Measurements from ENCODE around the gene SFTPA2.
"Not testable (repeated sequence)": the region's sequence is repeated elsewhere in the genome, so short reads cannot be mapped to it uniquely, and the experiment has no call there.

Gene SFTPA2

GRCh38 chr10:79560160-79560709 is at the start of gene SFTPA2:
Gene SFTPA2, minus strand, starts transcription at chr10:79560407. Its CDS starts 924 bp downstream, at chr10:79559483.
- no peak for DNase-seq (ENCODE audit: low read depth)
- H3K4me3 ChIP-seq (ENCODE audit: low read depth, low read length), result no peak within 1 kb of the TSS
- no peak for TF ChIP-seq CTCF (conservative IDR thresholded peaks at IDR 0.05; ENCODE audit: low read depth, low read length)

- H3K4me3 ChIP-seq (ENCODE audit: low read depth, low read length), result no peak overlapping the region
- TF ChIP-seq CTCF (conservative IDR thresholded peaks at IDR 0.05; ENCODE audit: low read depth, low read length), result peak; percentile 75
- peak; percentile 33 for DNase-seq (ENCODE audit: low read depth)
Observed at GRCh38 chr10:79608505-79609375, 48.5 kb upstream of the SFTPA2 start.

- no peak for TF ChIP-seq CTCF (conservative IDR thresholded peaks at IDR 0.05; ENCODE audit: low read depth, low read length)
- no peak for DNase-seq (ENCODE audit: low read depth)
- H3K4me3 ChIP-seq (ENCODE audit: low read depth, low read length), result no peak overlapping the region
Observed at GRCh38 chr10:79605308-79605707, 45.1 kb upstream of the SFTPA2 start.

- DNase-seq (ENCODE audit: low read depth), result no peak
- TF ChIP-seq CTCF (conservative IDR thresholded peaks at IDR 0.05; ENCODE audit: low read depth, low read length), result no peak
- H3K4me3 ChIP-seq (ENCODE audit: low read depth, low read length), result no peak overlapping the region
Observed at GRCh38 chr10:79604294-79604693, 44.1 kb upstream of the SFTPA2 start.

- TF ChIP-seq CTCF (conservative IDR thresholded peaks at IDR 0.05; ENCODE audit: low read depth, low read length), result no peak
- DNase-seq (ENCODE audit: low read depth), result no peak
- H3K4me3 ChIP-seq (ENCODE audit: low read depth, low read length), result no peak overlapping the region
Observed at GRCh38 chr10:79602953-79603352, 42.7 kb upstream of the SFTPA2 start.

- no peak overlapping the region for H3K4me3 ChIP-seq (ENCODE audit: low read depth, low read length)
- no peak for DNase-seq (ENCODE audit: low read depth)
- no peak for TF ChIP-seq CTCF (conservative IDR thresholded peaks at IDR 0.05; ENCODE audit: low read depth, low read length)
Observed at GRCh38 chr10:79601939-79602338, 41.7 kb upstream of the SFTPA2 start.

- H3K4me3 ChIP-seq (ENCODE audit: low read depth, low read length); DNase-seq (ENCODE audit: low read depth): not testable (repeated sequence)
Observed at GRCh38 chr10:79599644-79600043, 39.4 kb upstream of the SFTPA2 start.

Data from choroid plexus epithelial cell (primary cell).